Activated gamma-delta T cell treated with Interleukin-2 at 50 U/mL for 16 hours (primary cell): ENCODE data around the gene ACBD6.

Experiments
- DNase-seq: peaks from one replicate; pipeline ENCODE4 v3.0.0-alpha.2; 2020

Gene ACBD6

GRCh38 chr1:180267211-180267561 is 235.2 kb downstream of the ACBD6 start:
- DNase-seq: no peak

- DNase-seq: no peak
Observed at GRCh38 chr1:180266275-180267210, 235.8 kb downstream of the ACBD6 start.

- DNase-seq: no peak
Observed at GRCh38 chr1:180265871-180266270, 236.5 kb downstream of the ACBD6 start.

GRCh38 chr1:180265201-180265600 is 237.2 kb downstream of the ACBD6 start:
- DNase-seq: no peak

GRCh38 chr1:180264595-180264994 is 237.8 kb downstream of the ACBD6 start:
- no peak for DNase-seq

- DNase-seq: no peak
Observed at GRCh38 chr1:180262628-180263488, 239.5 kb downstream of the ACBD6 start.

- DNase-seq: no peak
Observed at GRCh38 chr1:180261524-180262155, 240.7 kb downstream of the ACBD6 start.

- DNase-seq: no peak
Observed at GRCh38 chr1:180261030-180261429, 241.3 kb downstream of the ACBD6 start.

- DNase-seq: no peak
Observed at GRCh38 chr1:180260541-180260940, 241.8 kb downstream of the ACBD6 start.

- no peak for DNase-seq
Observed at GRCh38 chr1:180259431-180260338, 242.7 kb downstream of the ACBD6 start.

GRCh38 chr1:180258935-180259334 is 243.4 kb downstream of the ACBD6 start:
- DNase-seq: no peak

GRCh38 chr1:180258290-180258689 is 244.1 kb downstream of the ACBD6 start:
- no peak for DNase-seq

GRCh38 chr1:180257486-180257885 is 244.9 kb downstream of the ACBD6 start:
- DNase-seq: no peak

- DNase-seq: no peak
Observed at GRCh38 chr1:180257028-180257386, 245.4 kb downstream of the ACBD6 start.

GRCh38 chr1:180256341-180257027 is 245.9 kb downstream of the ACBD6 start:
- DNase-seq: no peak

GRCh38 chr1:180255536-180256340 is 246.6 kb downstream of the ACBD6 start:
- no peak for DNase-seq

- no peak for DNase-seq
Observed at GRCh38 chr1:180254854-180255253, 247.5 kb downstream of the ACBD6 start.

- DNase-seq: no peak
Observed at GRCh38 chr1:180254496-180254819, 247.9 kb downstream of the ACBD6 start.

GRCh38 chr1:180253585-180254495 is 248.5 kb downstream of the ACBD6 start:
- DNase-seq: no peak
